ENCODE results near the gene ZNF410.

DNA sequence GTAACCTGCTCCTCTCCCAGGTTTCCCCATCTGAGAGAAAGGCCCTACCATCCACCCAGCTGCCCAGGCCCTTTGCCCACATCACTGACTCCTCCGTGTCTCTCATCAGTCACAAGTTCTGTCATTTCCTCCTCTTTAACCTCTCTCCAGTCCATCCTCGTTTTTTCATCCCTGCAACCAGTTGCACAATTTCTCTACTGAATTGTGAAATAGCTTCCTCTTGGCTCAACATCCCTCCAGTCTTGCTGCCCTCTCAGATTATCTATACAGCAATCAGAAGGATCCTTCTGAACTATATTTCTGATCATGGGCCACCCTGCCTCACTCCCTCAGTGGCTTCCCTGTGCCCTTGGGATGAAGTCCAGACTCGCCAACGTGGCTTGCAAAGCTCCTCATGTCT is 56.4 kb downstream of the ZNF410 start:
- TF ChIP-seq, protein P1, sequence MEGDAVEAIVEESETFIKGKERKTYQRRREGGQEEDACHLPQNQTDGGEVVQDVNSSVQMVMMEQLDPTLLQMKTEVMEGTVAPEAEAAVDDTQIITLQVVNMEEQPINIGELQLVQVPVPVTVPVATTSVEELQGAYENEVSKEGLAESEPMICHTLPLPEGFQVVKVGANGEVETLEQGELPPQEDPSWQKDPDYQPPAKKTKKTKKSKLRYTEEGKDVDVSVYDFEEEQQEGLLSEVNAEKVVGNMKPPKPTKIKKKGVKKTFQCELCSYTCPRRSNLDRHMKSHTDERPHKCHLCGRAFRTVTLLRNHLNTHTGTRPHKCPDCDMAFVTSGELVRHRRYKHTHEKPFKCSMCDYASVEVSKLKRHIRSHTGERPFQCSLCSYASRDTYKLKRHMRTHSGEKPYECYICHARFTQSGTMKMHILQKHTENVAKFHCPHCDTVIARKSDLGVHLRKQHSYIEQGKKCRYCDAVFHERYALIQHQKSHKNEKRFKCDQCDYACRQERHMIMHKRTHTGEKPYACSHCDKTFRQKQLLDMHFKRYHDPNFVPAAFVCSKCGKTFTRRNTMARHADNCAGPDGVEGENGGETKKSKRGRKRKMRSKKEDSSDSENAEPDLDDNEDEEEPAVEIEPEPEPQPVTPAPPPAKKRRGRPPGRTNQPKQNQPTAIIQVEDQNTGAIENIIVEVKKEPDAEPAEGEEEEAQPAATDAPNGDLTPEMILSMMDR (optimal IDR thresholded peaks at IDR 0.05 in 1 of 3, IDR thresholded peaks at IDR 0.05 in 1 of 3, conservative IDR thresholded peaks at IDR 0.05 in 1 of 3; ENCODE audit: extremely low read depth in 1 of 3, insufficient read depth in 2 of 3, low read length in 3 of 3), result no peak
- TF ChIP-seq EZH2 (IDR thresholded peaks at IDR 0.05; ENCODE audit: low read length), result no peak

Data from keratinocyte (primary cell).